Endothelial cell of umbilical vein (primary cell): ENCODE results near the gene SEZ6L. TPM values are rescaled to one million over a fixed set of nuclear protein-coding genes. Genes with fewer than 3 reads are reported as not detected.

Experiments used
- BruUV-seq: library from RNA; stranded (reverse); fragments of 400-500 nt; replicated peaks from 2 replicates; lab custom pipeline; 2021; lab: Mats Ljungman, UMichigan
- CTCF ChIA-PET: fragments of 300-600, 350-600 bp; sonication (Branson Sonifier 250); formaldehyde crosslinking; loops from one replicate; lab custom pipeline; 2021; ENCODE audit warnings: antibody characterized with exemption, inconsistent platforms; lab: Charles Lee
- POLR2A ChIA-PET: fragments of 300-600, 350-600 bp; sonication (Branson Sonifier 250); formaldehyde crosslinking; loops from one replicate; lab custom pipeline; 2021; ENCODE audit warnings: antibody characterized with exemption, inconsistent platforms; lab: Charles Lee
- DNase-seq: peaks from one replicate; pipeline ENCODE4 v3.0.0-alpha.2; 2011; ENCODE audit warnings: low read depth, low spot score
- FAIRE-seq: peaks from 2 replicates; lab custom pipeline; 2011; peaks lifted over from hg19 to GRCh38; lab: Jason Lieb, UNC
- H2AFZ ChIP-seq: 2 replicates; pipeline ENCODE4 v1.6.0; 2012; ENCODE audit warnings: low read depth, low read length, control low read depth, inconsistent platforms
- H3K27ac ChIP-seq: 2 replicates; pipeline ENCODE4 v1.5.1; 2011; ENCODE audit warnings: low read depth, mild to moderate bottlenecking, control low read depth, low read length, moderate library complexity; ENCODE audit not compliant: insufficient read depth
- H3K27me3 ChIP-seq, 2 experiments: 2 replicates each; pipeline versions ENCODE4 v1.6.0 to v1.6.1; 2011; ENCODE audit warnings: low read length in 2 of 2, mixed read lengths in 1 of 2; ENCODE audit not compliant: control insufficient read depth in 2 of 2, insufficient read depth in 2 of 2
- H3K36me3 ChIP-seq, 2 experiments: 2 replicates in 1 of 2; 3 replicates in 1 of 2; pipeline ENCODE4 v1.5.1; 2011; ENCODE audit warnings: low read length in 2 of 2, mild to moderate bottlenecking in 1 of 2, moderate library complexity in 1 of 2; ENCODE audit not compliant: control insufficient read depth in 2 of 2, insufficient read depth in 2 of 2; ENCODE audit errors: extremely low read depth in 1 of 2
- H3K4me1 ChIP-seq: 3 replicates; pipeline ENCODE4 v1.5.1; 2011; ENCODE audit warnings: mild to moderate bottlenecking, low read length; ENCODE audit not compliant: control insufficient read depth, insufficient read depth; ENCODE audit errors: extremely low read depth
- H3K4me2 ChIP-seq: 2 replicates; pipeline ENCODE4 v1.6.1; 2011; ENCODE audit warnings: low read length, control low read depth, mixed read lengths; ENCODE audit not compliant: insufficient read depth
- H3K4me3 ChIP-seq, 3 experiments: fragments of 200-600 bp in 1 of 3; sonication (generic), shearing (Covaris generic) in 1 of 3; replicated peaks in 1 of 3; 2 replicates each; pipeline ENCODE4 v1.5.1; 2011 to 2016; ENCODE audit warnings: control low read depth in 3 of 3, low read length in 3 of 3, mild to moderate bottlenecking in 2 of 3, inconsistent platforms in 1 of 3, low read depth in 1 of 3, moderate library complexity in 1 of 3; ENCODE audit not compliant: insufficient read depth in 1 of 3
- H3K79me2 ChIP-seq: 2 replicates; pipeline ENCODE4 v1.6.0; 2012; ENCODE audit warnings: low read length, inconsistent platforms; ENCODE audit not compliant: control insufficient read depth, insufficient read depth
- H3K9ac ChIP-seq: replicated peaks from 2 replicates; pipeline ENCODE3; 2011; ENCODE audit warnings: low read length, control low read depth; ENCODE audit not compliant: insufficient read depth; ENCODE audit errors: extremely low read depth
- H3K9me1 ChIP-seq: replicated peaks from 3 replicates; pipeline ENCODE4 v1.6.0; 2011; ENCODE audit warnings: mild to moderate bottlenecking, low read length; ENCODE audit not compliant: control insufficient read depth, insufficient read depth; ENCODE audit errors: extremely low read depth
- H3K9me3 ChIP-seq: replicated peaks from 2 replicates; pipeline ENCODE4 v1.5.1; 2012; ENCODE audit warnings: low read length, inconsistent platforms; ENCODE audit not compliant: control insufficient read depth, insufficient read depth
- H4K20me1 ChIP-seq: replicated peaks from 2 replicates; pipeline ENCODE3; 2011; ENCODE audit warnings: mild to moderate bottlenecking, low read length; ENCODE audit not compliant: control insufficient read depth, insufficient read depth; ENCODE audit errors: extremely low read depth
- CTCF ChIP-seq, 2 donors: IDR thresholded peaks; 1 replicate in 1 of 2; 2 replicates in 1 of 2; pipeline ENCODE4 v1.5.1; 2011; ENCODE audit warnings: low read length in 2 of 2, mild to moderate bottlenecking in 2 of 2, moderate library complexity in 2 of 2, control low read depth in 1 of 2, inconsistent platforms in 1 of 2, low read depth in 1 of 2; ENCODE audit not compliant: insufficient read depth in 1 of 2; ENCODE audit errors: extremely low read depth in 1 of 2
- FOS ChIP-seq: IDR thresholded peaks from 2 replicates; pipeline ENCODE4 v1.6.1; 2011; ENCODE audit warnings: mild to moderate bottlenecking, low read length, moderate library complexity, borderline replicate concordance; ENCODE audit not compliant: insufficient read depth
- GATA2 ChIP-seq: IDR thresholded peaks from 2 replicates; pipeline ENCODE4 v1.7.0; 2011; ENCODE audit warnings: low read depth, mild to moderate bottlenecking, moderate library complexity, mixed read lengths, low read length; ENCODE audit not compliant: insufficient read length, insufficient read depth
- JUN ChIP-seq: IDR thresholded peaks from 2 replicates; pipeline ENCODE4 v1.6.1; 2011; ENCODE audit warnings: borderline replicate concordance, low read depth; ENCODE audit not compliant: insufficient read length, insufficient read depth
- MAX ChIP-seq: IDR thresholded peaks from 2 replicates; pipeline ENCODE4 v1.6.1; 2011; ENCODE audit not compliant: insufficient read depth, insufficient read length
- MYC ChIP-seq: IDR thresholded peaks from one replicate; pipeline ENCODE4 v1.6.1; 2011; ENCODE audit warnings: mild to moderate bottlenecking, low read depth, low read length
- POLR2AphosphoS5 ChIP-seq: IDR thresholded peaks from 2 replicates; pipeline ENCODE4 v1.6.1; 2012; ENCODE audit warnings: low read depth, mild to moderate bottlenecking, control low read depth, low read length, moderate library complexity; ENCODE audit not compliant: insufficient read depth
- dilution Hi-C: fragments of 300-500 bp; cut with MboI; formaldehyde crosslinking; loops from one replicate; pipeline ENCODE4 v1.15.0; 2019; ENCODE audit warnings: low sequenced_read_pairs; ENCODE audit not compliant: extremely low pct_ligation_motif_present
- intact Hi-C: fragments of 100-400 bp; cut with micrococcal nuclease; formaldehyde crosslinking; loops from one replicate; pipeline ENCODE4 v1.10.0; 2022
- polyA plus RNA-seq, 4 experiments: library from polyadenylated mRNA; depleted of rRNA in 3 of 4; stranded (reverse) in 3 of 4; unstranded in 1 of 4; fragments of >200 nt; gene quantifications; 2 replicates each; pipeline versions ENCODE4 v1.2.1 to v1.2.3, GENCODE V29; 2011 to 2012; ENCODE audit warnings: missing spikeins in 1 of 4
- total RNA-seq: library from RNA; stranded (reverse); gene quantifications from 2 replicates; pipeline ENCODE4 v1.2.3, GENCODE V29; 2021

Gene SEZ6L
- total and polyA plus RNA-seq, 2 donors (not counting 3 experiments of a cell fraction or from before 2014, with no cell fraction given), result not detected

GRCh38 chr22:26431261-26431995 lies 262.2 kb downstream of the SEZ6L start:
- dilution Hi-C loops, result no loop called here
- no peak overlapping the region for H3K4me3 ChIP-seq
- H3K79me2 ChIP-seq, result no peaks in the 10 kb centered on the region
- H4K20me1 ChIP-seq, result no peaks in the 10 kb centered on the region
- peaks cover 1 to 6% of the 10 kb centered on the region in 2 experiments for H3K27me3 ChIP-seq
- H3K4me2 ChIP-seq, result peak overlapping the region; percentile 42
- peak; percentile 12 for FAIRE-seq
- BruUV-seq, result no TSS peak
- peak; percentile 81 for DNase-seq
- H2AFZ ChIP-seq, result no peak overlapping the region
- intact Hi-C loops, result no loop called here
- H3K9me3 ChIP-seq, result no peaks in the 10 kb centered on the region
- ChIA-PET POLR2A (interaction anchor here (0.8 kb wide), 1 partner anchor 17 kb away, joined by 3 read pairs; no protein-coding TSS in a partner anchor), CTCF (interaction anchor here (0.8 to 2.1 kb wide), 11 partner anchors 12 to 240 kb away, joined by 3 to 12 read pairs (median 4); no protein-coding TSS in a partner anchor)
- H3K9me1 ChIP-seq, result no peaks in the 10 kb centered on the region
- H3K27ac ChIP-seq, result no peak overlapping the region
- peaks cover 0 to 6% of the 10 kb centered on the region in 2 experiments for H3K36me3 ChIP-seq
- H3K9ac ChIP-seq, result peak overlapping the region; percentile 8
- peaks cover 14% of the 10 kb centered on the region for H3K4me1 ChIP-seq
- TF ChIP-seq FOS, result peak; percentile 69
- no peak for TF ChIP-seq POLR2AphosphoS5
- TF ChIP-seq JUN, result no peak
- TF ChIP-seq MAX, result no peak
- no peak for TF ChIP-seq MYC
- no peak for TF ChIP-seq GATA2
- no peak for TF ChIP-seq CTCF (IDR thresholded peaks at IDR 0.05; ENCODE audit: extremely low read depth in 1 of 2, insufficient read depth in 1 of 2, low read depth in 1 of 2, low read length in 2 of 2)
